GM12875 (cell line): ENCODE data around the gene SLC39A11.

Source experiments
- H3K4me3 ChIP-seq: one replicate; pipeline ENCODE4 v1.5.1; 2011; ENCODE audit warnings: low read depth, low read length, control low read depth
- TF ChIP-seq, protein P1 (sequence below): IDR thresholded peaks from 2 replicates; pipeline ENCODE4 v1.5.1; 2011; ENCODE audit warnings: low read depth, mild to moderate bottlenecking, control low read depth, inconsistent platforms, low read length, moderate library complexity, borderline replicate concordance; ENCODE audit not compliant: insufficient read depth

SLC39A11 gene

DNA sequence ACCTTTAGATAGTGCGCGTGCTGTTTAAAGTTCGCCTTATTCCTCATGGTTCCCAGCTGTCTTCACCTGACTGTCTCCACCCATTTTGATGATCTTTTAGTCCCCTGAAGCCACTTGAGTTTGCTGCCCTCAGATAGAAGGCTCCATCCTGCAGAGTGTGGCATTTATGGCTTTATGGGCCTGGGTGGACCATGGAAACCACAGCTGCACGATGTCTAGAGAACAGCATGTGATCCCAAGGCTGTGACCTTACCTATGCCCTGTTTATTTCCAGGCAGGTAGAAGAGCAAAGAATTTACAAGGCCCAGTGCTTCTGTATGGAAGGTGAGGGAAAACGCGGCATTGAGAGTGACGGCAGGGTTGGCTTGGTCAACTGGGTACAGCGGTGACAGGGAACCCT is 356.9 kb downstream of the SLC39A11 start:
- TF ChIP-seq, protein P1, sequence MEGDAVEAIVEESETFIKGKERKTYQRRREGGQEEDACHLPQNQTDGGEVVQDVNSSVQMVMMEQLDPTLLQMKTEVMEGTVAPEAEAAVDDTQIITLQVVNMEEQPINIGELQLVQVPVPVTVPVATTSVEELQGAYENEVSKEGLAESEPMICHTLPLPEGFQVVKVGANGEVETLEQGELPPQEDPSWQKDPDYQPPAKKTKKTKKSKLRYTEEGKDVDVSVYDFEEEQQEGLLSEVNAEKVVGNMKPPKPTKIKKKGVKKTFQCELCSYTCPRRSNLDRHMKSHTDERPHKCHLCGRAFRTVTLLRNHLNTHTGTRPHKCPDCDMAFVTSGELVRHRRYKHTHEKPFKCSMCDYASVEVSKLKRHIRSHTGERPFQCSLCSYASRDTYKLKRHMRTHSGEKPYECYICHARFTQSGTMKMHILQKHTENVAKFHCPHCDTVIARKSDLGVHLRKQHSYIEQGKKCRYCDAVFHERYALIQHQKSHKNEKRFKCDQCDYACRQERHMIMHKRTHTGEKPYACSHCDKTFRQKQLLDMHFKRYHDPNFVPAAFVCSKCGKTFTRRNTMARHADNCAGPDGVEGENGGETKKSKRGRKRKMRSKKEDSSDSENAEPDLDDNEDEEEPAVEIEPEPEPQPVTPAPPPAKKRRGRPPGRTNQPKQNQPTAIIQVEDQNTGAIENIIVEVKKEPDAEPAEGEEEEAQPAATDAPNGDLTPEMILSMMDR: no peak
- no peak overlapping the region for H3K4me3 ChIP-seq

DNA sequence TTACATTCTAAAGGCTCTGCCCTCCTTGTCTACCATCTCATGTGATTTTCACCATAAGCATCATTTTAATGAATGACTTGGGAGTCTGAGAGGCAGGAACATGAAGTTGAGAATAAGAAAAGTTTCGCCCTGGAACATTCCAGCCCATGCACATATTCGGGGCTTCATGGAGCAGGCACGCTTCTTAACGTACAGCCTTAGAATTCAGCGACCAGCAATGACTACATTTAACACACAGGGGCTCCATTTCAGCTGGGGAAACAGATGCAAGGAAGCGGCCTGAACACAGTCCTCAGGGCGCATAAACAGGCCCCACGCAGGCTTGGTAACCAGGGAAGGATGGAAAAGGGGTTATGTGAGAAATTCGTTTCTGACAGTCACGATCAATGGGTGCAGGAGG is 357.4 kb downstream of the SLC39A11 start:
- TF ChIP-seq, protein P1: no peak
- no peak overlapping the region for H3K4me3 ChIP-seq

DNA sequence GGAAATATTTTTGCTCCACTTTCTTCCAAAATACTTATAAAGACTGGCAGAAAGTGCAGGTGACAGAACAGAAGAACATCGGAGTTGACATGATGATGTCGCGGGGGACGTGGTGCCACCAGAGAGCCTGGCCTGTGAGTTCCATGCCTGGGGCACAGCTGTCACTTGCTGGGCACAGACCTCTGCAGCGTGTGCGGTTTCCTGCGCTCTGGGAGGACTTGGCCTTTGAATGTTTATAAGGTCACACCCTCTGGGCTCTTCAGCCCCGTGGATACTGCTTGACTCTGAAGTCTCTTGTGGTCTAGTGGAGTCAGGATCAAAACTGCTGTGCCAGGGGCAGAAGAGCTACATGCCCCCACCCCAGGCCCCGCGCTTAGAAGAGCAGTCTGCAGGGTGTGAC is 357.9 kb downstream of the SLC39A11 start:
- TF ChIP-seq, protein P1: no peak
- no peak overlapping the region for H3K4me3 ChIP-seq

DNA sequence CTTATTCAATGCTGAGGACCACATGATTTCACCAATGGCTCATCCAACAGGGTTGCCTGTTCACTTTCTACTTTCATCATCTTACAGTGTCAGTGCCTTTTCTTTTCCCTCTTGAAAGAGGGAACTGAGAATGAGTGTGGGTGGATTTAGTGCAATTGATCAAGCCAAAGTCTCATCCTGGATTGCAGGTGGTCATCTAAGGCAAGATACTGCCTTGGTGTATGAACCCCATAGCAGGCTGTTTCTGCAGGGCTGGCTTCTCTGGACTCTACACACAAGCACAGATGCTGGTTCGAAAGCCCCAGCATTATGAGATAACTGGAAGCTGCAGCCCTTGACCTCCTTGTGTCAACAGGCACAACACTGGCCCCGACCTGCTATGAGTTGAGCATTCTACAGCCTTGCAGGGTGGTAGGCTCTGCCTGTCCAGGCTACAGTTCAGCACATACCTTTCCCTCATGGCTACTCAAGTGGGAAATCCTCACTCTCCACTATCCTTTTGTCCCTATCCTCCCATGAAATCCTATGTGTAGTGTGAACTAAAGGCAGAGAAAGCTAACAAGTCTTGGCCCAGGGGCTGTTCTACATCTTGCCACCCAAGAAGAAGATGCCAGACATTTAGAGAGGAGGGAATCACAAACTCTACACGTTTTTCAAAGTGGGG is 358.7 kb downstream of the SLC39A11 start:
- H3K4me3 ChIP-seq: no peak overlapping the region

DNA sequence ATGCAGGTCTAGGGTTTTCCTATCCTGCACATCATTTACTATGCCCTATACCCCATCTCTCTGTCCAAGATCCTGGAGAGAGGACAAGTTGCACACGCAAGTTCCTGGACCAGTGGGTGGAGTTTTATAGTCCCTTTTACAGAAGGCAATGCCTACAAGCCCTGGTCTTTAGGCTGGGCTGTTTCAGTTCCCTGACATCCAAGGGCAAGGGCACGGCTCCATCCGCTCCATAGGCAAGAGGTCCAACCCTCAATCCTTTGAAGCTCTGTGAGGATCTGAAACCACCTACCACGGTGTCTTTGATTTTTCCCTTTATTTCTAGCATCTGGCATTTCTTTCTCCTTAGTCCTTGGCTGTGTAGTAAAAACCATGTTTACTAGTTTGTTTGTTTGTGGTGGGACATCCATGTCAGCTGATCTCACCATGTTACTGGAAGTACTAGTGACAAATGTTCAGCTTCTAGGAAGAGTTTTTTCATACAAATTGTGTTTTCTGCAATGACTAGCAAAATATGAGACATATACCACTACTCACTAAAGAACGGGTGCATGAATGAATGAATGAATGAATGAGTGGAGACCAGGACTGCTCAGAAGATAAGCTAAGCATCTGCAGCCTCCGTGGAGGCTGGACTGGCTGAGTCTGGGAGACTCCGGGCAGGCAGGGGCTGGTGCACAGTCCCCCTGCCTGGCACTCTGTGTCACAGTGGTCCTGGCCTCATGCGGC is 359.4 kb downstream of the SLC39A11 start:
- TF ChIP-seq, protein P1: no peak
- no peak overlapping the region for H3K4me3 ChIP-seq

More for the DNA sequence above, 358.7 kb downstream of the SLC39A11 start:
- TF ChIP-seq, protein P1: no peak

DNA sequence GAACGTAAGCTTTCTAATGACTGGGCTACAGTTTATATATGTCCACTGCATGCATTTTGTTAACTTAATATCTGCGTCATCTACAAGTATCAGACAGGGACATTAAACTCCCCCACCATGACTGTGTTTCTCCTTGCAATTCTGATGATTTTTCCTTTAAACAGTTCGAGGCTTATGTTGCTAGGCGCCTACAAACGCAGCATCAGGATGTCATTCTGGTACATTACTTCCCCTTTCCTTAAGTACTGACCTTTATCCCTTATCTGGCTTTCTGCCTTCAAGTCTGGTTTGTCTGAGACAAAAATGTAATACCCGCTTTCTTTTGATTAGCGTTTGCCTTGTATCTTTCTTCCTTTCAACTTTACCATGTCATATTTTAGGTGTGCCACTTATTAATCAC is 362.4 kb downstream of the SLC39A11 start:
- H3K4me3 ChIP-seq: no peak overlapping the region
- TF ChIP-seq, protein P1: no peak

DNA sequence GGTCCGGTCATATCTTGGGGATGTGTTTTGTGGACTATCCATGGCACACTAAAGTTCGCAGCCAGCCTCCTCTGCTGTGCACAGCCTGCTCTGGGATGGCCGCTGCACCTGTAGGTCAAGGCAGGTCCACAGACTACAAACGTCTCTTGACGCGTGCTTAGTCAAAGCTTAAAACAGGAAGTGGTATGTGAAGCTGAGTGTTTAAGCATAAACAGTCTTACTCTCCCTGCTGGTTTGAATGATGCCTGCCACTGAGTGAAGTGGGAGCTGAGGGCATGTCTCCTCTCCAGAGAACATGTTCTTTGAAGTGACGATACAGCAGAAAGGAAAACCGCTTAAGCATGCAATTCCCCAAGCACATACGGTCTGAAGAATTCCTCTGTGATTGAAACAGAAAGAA is 365.6 kb downstream of the SLC39A11 start:
- H3K4me3 ChIP-seq: no peak overlapping the region
- TF ChIP-seq, protein P1: no peak; the same call in 1 of the 2 replicates
